Measurements from ENCODE around the gene TNNT2. TPM values are rescaled to one million over a fixed set of nuclear protein-coding genes. Genes with fewer than 3 reads are reported as not detected.

The TNNT2 gene
- total and polyA plus RNA-seq, 2 of the 13 experiments (the other 11 are each of a cell fraction or from before 2014, with no cell fraction given) = 0.20 to 0.63 TPM

- no TSS peak for BruUV-seq (replicated peaks)
- Histone ChIP-seq H3K9ac (ENCODE audit: insufficient read depth, low read depth, low read length) (no peak overlapping the region), H3K9me3 (ENCODE audit: low read length) (no peaks in the 10 kb centered on the region), H3K27ac (ENCODE audit: extremely low read length, insufficient read depth, low read length) (no peak overlapping the region), H3K79me2 (ENCODE audit: insufficient read depth, low read length) (no peaks in the 10 kb centered on the region), H3K4me2 (ENCODE audit: low read depth, low read length) (no peak overlapping the region), H3K4me3 (replicated peaks in 1 of 3; ENCODE audit: insufficient read depth in 1 of 3, low read depth in 2 of 3, low read length in 3 of 3) (no peak overlapping the region), H3K36me3 (replicated peaks in 1 of 2; ENCODE audit: control insufficient read depth in 1 of 2, insufficient read depth in 2 of 2, low read length in 2 of 2) (no peaks in the 10 kb centered on the region), H4K20me1 (ENCODE audit: insufficient read depth, low read length) (no peaks in the 10 kb centered on the region), H2AFZ (ENCODE audit: low read length) (no peak overlapping the region), H3K27me3 (ENCODE audit: control insufficient read depth in 1 of 2, insufficient read depth in 2 of 2, low read length in 2 of 2) (peaks cover 3 to 12% of the 10 kb centered on the region in 2 experiments; a peak in 3 of 5 replicates), H3K4me1 (ENCODE audit: insufficient read depth, low read length) (no peaks in the 10 kb centered on the region)
- ATAC-seq (no peak), DNase-seq (ENCODE audit: low spot score) (no peak), FAIRE-seq (no peak)
- in situ Hi-C loops (cut with HindIII; ENCODE audit: extremely low pct_ligation_motif_present, low pct_unique_long_range_greater_than_20kb) (no loop called here), intact Hi-C loops (cut with micrococcal nuclease; ENCODE audit: unreplicated experiment) (no loop called here)
- WGBS (ENCODE audit: low lambda C conversion rate) = 45% methylated on average over 5 of the region's 12 CpGs
- POLR2A ChIA-PET = no interaction called here
- CTCF ChIA-PET (ENCODE audit: low intra/inter-chr PET ratio, low total read pairs) = no interaction called here
- TF ChIP-seq NCOA2 (CRISPR knock-in tag; IDR thresholded peaks at IDR 0.05) = no peak
- no peak for TF ChIP-seq JUN (CRISPR knock-in tag; IDR thresholded peaks at IDR 0.05)
- no peak for TF ChIP-seq PAXIP1 (CRISPR knock-in tag; conservative IDR thresholded peaks at IDR 0.05)
- no peak for TF ChIP-seq ZNF343 (CRISPR knock-in tag; IDR thresholded peaks at IDR 0.05)
- no peak for TF ChIP-seq TGIF2 (CRISPR knock-in tag; IDR thresholded peaks at IDR 0.05)
- TF ChIP-seq TSC22D2 (CRISPR knock-in tag; IDR thresholded peaks at IDR 0.05; ENCODE audit: borderline replicate concordance) = no peak
- no peak for TF ChIP-seq ZNF558 (CRISPR knock-in tag; IDR thresholded peaks at IDR 0.05; ENCODE audit: borderline replicate concordance)
- no peak for TF ChIP-seq ZMYM2 (CRISPR knock-in tag; IDR thresholded peaks at IDR 0.05)
- no peak for TF ChIP-seq ZNF24 (IDR thresholded peaks at IDR 0.05)
- TF ChIP-seq HOMEZ (CRISPR knock-in tag; IDR thresholded peaks at IDR 0.05; ENCODE audit: low read depth) = no peak
- TF ChIP-seq KDM5B (CRISPR knock-in tag; IDR thresholded peaks at IDR 0.05; ENCODE audit: borderline replicate concordance) = no peak
Observed at GRCh38 chr1:201322653-201323510, 54.6 kb downstream of the TNNT2 start.
